GM06990 (cell line): ENCODE data around the gene OMP.
A peak's percentile ranks its signal among the peaks of the same experiment; 100 is the strongest.

ENCODE experiments used
- DNase-seq: peaks from one replicate; pipeline ENCODE4 v3.0.0-alpha.2; 2011; ENCODE audit not compliant: insufficient read length; ENCODE audit errors: extremely low read depth
- H3K27me3 ChIP-seq: replicated peaks from 2 replicates; pipeline ENCODE4 v1.6.0; 2011; ENCODE audit warnings: low read length; ENCODE audit not compliant: control insufficient read depth, insufficient read depth
- H3K36me3 ChIP-seq: 2 replicates; pipeline ENCODE4 v1.5.1; 2011; ENCODE audit warnings: low read length; ENCODE audit not compliant: control insufficient read depth, insufficient read depth
- H3K4me3 ChIP-seq: replicated peaks from 2 replicates; pipeline ENCODE4 v1.5.1; 2011; ENCODE audit warnings: low read depth, mild to moderate bottlenecking, control low read depth, low read length
- TF ChIP-seq, protein P1 (sequence below): IDR thresholded peaks from 2 replicates; pipeline ENCODE4 v1.5.1; 2011; ENCODE audit warnings: low read length, control low read depth, mild to moderate bottlenecking, inconsistent platforms; ENCODE audit not compliant: insufficient read depth, poor library complexity, severe bottlenecking

The OMP gene

DNA sequence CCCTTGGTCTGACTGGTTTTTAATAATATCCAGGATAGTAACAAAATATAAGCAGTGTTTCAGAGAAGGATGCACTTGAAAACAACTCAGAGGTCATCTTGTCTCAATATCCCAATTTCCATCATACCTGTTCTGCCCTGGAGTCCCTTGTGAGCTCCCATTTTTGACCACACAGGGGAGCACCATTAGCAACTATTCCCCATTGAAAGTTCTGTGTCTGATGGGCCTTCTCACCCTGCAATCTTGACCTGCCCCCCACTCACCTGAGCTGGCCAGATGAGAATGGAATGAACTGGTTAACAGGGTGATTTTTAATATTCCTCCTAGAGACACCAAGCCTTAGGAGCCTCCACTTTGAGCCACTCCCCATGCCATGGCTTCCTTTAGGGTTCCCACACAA, 39.7 kb upstream of the OMP start:
- Histone ChIP-seq H3K27me3 (peaks cover 2% of the 10 kb centered on the region; the same call in 1 of the 2 replicates), H3K36me3 (no peaks in the 10 kb centered on the region), H3K4me3 (no peak overlapping the region)
- DNase-seq: no peak
- TF ChIP-seq, protein P1, sequence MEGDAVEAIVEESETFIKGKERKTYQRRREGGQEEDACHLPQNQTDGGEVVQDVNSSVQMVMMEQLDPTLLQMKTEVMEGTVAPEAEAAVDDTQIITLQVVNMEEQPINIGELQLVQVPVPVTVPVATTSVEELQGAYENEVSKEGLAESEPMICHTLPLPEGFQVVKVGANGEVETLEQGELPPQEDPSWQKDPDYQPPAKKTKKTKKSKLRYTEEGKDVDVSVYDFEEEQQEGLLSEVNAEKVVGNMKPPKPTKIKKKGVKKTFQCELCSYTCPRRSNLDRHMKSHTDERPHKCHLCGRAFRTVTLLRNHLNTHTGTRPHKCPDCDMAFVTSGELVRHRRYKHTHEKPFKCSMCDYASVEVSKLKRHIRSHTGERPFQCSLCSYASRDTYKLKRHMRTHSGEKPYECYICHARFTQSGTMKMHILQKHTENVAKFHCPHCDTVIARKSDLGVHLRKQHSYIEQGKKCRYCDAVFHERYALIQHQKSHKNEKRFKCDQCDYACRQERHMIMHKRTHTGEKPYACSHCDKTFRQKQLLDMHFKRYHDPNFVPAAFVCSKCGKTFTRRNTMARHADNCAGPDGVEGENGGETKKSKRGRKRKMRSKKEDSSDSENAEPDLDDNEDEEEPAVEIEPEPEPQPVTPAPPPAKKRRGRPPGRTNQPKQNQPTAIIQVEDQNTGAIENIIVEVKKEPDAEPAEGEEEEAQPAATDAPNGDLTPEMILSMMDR: peak; percentile 10

DNA sequence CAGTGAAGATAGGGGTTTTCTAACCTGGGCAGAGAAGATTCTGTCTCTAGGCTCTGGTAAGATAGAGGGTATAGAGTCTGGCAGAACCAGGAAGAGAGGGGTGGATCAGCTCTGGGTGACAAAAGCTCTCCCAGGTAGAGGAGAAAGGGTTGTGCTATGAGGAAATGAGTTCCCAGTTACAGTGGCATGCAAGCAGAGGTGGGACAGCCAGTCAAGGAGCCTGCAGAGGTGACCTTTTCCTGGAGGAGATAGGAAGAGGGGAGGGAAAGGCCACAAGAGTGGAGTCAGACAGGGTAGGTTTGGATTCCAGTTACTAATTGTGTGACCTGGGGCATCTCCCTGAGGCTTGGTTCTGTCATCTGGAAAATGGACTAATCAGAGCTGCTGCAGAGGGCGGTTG, 39.2 kb upstream of the OMP start:
- peaks cover 3% of the 10 kb centered on the region; the same call in 1 of the 2 replicates for H3K27me3 ChIP-seq
- DNase-seq: no peak
- TF ChIP-seq, protein P1: no peak
- no peaks in the 10 kb centered on the region for H3K36me3 ChIP-seq
- no peak overlapping the region for H3K4me3 ChIP-seq

- TF ChIP-seq, protein P1: no peak
- Histone ChIP-seq H3K36me3 (no peaks in the 10 kb centered on the region), H3K4me3 (no peak overlapping the region), H3K27me3 (peaks cover 4% of the 10 kb centered on the region; the same call in 1 of the 2 replicates)
- no peak for DNase-seq
These were observed 38.8 kb upstream of the OMP start for GRCh38 chr11:77063861-77064260.

GRCh38 chr11:77064648-77065217, 37.9 kb upstream of the OMP start:
- no peaks in the 10 kb centered on the region for H3K36me3 ChIP-seq
- peaks cover 4% of the 10 kb centered on the region; the same call in 1 of the 2 replicates for H3K27me3 ChIP-seq
- no peak overlapping the region for H3K4me3 ChIP-seq
- TF ChIP-seq, protein P1: no peak
- DNase-seq: no peak

DNA sequence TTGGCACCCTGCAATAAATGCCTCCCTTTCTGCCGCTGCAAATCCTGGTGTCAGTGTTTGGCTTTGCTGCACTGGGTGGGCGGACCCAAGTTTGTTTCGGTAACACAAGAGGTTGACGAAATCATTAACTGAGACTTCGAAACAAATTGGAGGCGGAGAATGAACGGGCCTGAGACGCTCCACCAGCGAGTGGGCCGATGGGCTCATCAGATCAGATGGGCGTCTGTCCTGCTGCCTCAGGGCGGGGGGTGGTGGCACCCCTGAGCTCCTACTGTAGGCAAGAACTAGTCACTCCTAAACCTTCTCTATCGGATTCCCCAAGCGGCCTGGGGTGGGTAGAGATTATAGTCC, 36.8 kb upstream of the OMP start:
- TF ChIP-seq, protein P1: no peak
- Histone ChIP-seq H3K36me3 (no peaks in the 10 kb centered on the region), H3K4me3 (peak overlapping the region; percentile 74), H3K27me3 (peaks cover 4% of the 10 kb centered on the region; the same call in 1 of the 2 replicates)
- DNase-seq: no peak
